ENCODE measurements around the gene ACTL7B.
"Not testable (repeated sequence)": the region's sequence is repeated elsewhere in the genome, so short reads cannot be mapped to it uniquely, and the experiment has no call there.

ACTL7B gene

GRCh38 chr9:108844856-108845255 is 10.9 kb downstream of the ACTL7B start:
- DNase-seq (ENCODE audit: low read depth in 2 of 2), result no peak

GRCh38 chr9:108844391-108844790 is 11.4 kb downstream of the ACTL7B start:
- DNase-seq (ENCODE audit: low read depth in 2 of 2), result no peak

GRCh38 chr9:108842610-108843295 is 13.0 kb downstream of the ACTL7B start:
- DNase-seq (ENCODE audit: low read depth in 2 of 2), result peak in 1 of 2 donors; percentile 15

- DNase-seq (ENCODE audit: low read depth in 2 of 2), result not testable (repeated sequence)
These were observed 16.2 kb downstream of the ACTL7B start for GRCh38 chr9:108839561-108839960.

- no peak for DNase-seq (ENCODE audit: low read depth in 2 of 2)
These were observed 17.8 kb downstream of the ACTL7B start for GRCh38 chr9:108838017-108838416.

- no peak for DNase-seq (ENCODE audit: low read depth in 2 of 2)
These were observed 18.3 kb downstream of the ACTL7B start for GRCh38 chr9:108837530-108837929.

GRCh38 chr9:108836781-108837180 is 19.0 kb downstream of the ACTL7B start:
- DNase-seq (ENCODE audit: low read depth in 2 of 2), result no peak

GRCh38 chr9:108836319-108836718 is 19.5 kb downstream of the ACTL7B start:
- no peak for DNase-seq (ENCODE audit: low read depth in 2 of 2)

- DNase-seq (ENCODE audit: low read depth in 2 of 2), result no peak
These were observed 20.0 kb downstream of the ACTL7B start for GRCh38 chr9:108835831-108836230.

GRCh38 chr9:108834959-108835665 is 20.7 kb downstream of the ACTL7B start:
- no peak for DNase-seq (ENCODE audit: low read depth in 2 of 2)

GRCh38 chr9:108832179-108832500 is 23.6 kb downstream of the ACTL7B start:
- no peak for DNase-seq (ENCODE audit: low read depth in 2 of 2)

- no peak for DNase-seq (ENCODE audit: low read depth in 2 of 2)
These were observed 24.1 kb downstream of the ACTL7B start for GRCh38 chr9:108831496-108832178.

- DNase-seq (ENCODE audit: low read depth in 2 of 2), result no peak
These were observed 25.5 kb downstream of the ACTL7B start for GRCh38 chr9:108830272-108830671.

GRCh38 chr9:108823829-108824228 is 32.0 kb downstream of the ACTL7B start:
- DNase-seq (ENCODE audit: low read depth in 2 of 2), result no peak

GRCh38 chr9:108816037-108816436 is 39.7 kb downstream of the ACTL7B start:
- no peak for DNase-seq (ENCODE audit: low read depth in 2 of 2)

- no peak for DNase-seq (ENCODE audit: low read depth in 2 of 2)
These were observed 40.6 kb downstream of the ACTL7B start for GRCh38 chr9:108815156-108815555.

- DNase-seq (ENCODE audit: low read depth in 2 of 2), result no peak
These were observed 41.7 kb downstream of the ACTL7B start for GRCh38 chr9:108813951-108814601.

- DNase-seq (ENCODE audit: low read depth in 2 of 2), result no peak
These were observed 43.3 kb downstream of the ACTL7B start for GRCh38 chr9:108812396-108813025.

GRCh38 chr9:108811944-108812343 is 43.8 kb downstream of the ACTL7B start:
- no peak for DNase-seq (ENCODE audit: low read depth in 2 of 2)

GRCh38 chr9:108809269-108809668 is 46.5 kb downstream of the ACTL7B start:
- no peak for DNase-seq (ENCODE audit: low read depth in 2 of 2)
